ENCODE data around the gene HOXB9. TPM values are rescaled to one million over a fixed set of nuclear protein-coding genes. Genes with fewer than 3 reads are reported as not detected.

Gene HOXB9
- total and polyA plus RNA-seq, 9 of the 15 experiments (the other 6 are each of a cell fraction or from before 2014, with no cell fraction given), result 3.1 to 196 (median 77.6) TPM

DNA sequence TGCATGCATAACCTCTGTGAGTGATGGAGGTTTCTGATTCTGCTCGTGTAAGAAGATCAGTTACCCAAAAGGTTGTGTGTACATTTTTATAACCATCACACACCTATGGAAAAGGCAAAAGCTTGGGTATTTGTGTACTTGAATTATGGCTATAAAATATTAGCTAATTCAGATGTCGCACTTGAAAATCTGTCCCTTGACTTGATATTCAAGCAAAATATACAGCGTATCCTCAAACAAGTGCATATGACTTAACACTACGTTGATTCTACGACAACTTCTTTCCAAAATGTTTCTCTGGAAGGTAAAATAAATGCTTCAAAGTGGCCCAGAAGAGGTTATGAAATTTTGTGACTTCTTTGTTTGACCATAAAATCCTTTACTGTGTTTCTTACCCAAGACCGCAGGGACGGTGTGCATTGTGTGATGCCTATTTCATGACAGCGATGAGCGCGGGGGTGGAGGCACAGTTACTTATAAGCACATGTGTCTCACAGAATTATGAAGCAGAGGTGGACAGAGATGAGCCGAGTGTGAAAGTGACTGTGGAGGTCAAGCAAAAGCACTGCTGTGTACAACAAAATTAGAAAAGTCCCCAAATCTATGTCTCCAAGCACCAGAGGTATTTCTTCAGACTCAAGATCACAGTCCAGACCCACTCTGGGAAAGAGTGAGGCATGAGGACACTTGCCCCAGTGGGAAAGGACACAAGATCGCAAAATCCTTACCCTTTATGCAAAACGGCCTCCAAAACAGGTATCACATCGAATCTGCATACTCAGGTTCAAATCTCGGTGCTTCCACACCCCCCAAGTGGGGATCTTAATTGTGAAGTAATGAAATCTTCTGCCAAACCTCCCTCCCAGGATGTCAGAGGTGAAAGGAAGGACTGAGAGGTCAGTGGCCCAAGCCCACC, 4.1 kb upstream of the HOXB9 start:
- intact Hi-C loops (cut with micrococcal nuclease), result no loop called here
- ChIA-PET POLR2A (interaction anchor here (0.6 to 2.4 kb wide), 4 partner anchors 9 to 38 kb away, joined by 3 to 14 read pairs (median 6); no protein-coding TSS in a partner anchor), CTCF (ENCODE audit: low intra/inter-chr PET ratio) (interaction anchor here (0.6 kb wide), 1 partner anchor 681 kb away, joined by 3 read pairs; no protein-coding TSS in a partner anchor)
- 6% methylated on average over 15 of the region's 15 CpGs for WGBS (ENCODE audit: insufficient coverage, low coverage, missing lambda C conversion rate)
- no peaks in the 10 kb centered on the region for H3K9me1 ChIP-seq (ENCODE audit: control insufficient read depth, insufficient read depth, low read length)
- in situ Hi-C loops (cut with MboI), result no loop called here
- peak overlapping the region; percentile 97 for H3K4me3 ChIP-seq
- peak; percentile 23 for FAIRE-seq
- TSS peak; percentile 57 for BruUV-seq (replicated peaks)
- H3K9me3 ChIP-seq (replicated peaks; ENCODE audit: control insufficient read depth, insufficient read depth, low read depth, low read length), result no peaks in the 10 kb centered on the region
- H3K4me1 ChIP-seq (replicated peaks in 1 of 2; ENCODE audit: control insufficient read depth in 2 of 2, insufficient read depth in 2 of 2, low read length in 2 of 2), result peaks cover 39 to 76% of the 10 kb centered on the region in 2 experiments
- ATAC-seq, result no peak
- H3K9ac ChIP-seq (ENCODE audit: insufficient read depth in 1 of 2, low read depth in 2 of 2, low read length in 2 of 2), result peak overlapping the region; percentile 82 to 95
- peak in 1 of 4 experiments; percentile 77 for DNase-seq (ENCODE audit: extremely low read depth in 1 of 4, low spot score in 3 of 4)
- H2AFZ ChIP-seq (ENCODE audit: low read depth, low read length), result peak overlapping the region; percentile 3
- H4K20me1 ChIP-seq (replicated peaks; ENCODE audit: control insufficient read depth, insufficient read depth, low read length), result no peaks in the 10 kb centered on the region
- H3K27me3 ChIP-seq (ENCODE audit: control insufficient read depth in 2 of 2, insufficient read depth in 2 of 2, low read length in 2 of 2), result no peaks in the 10 kb centered on the region
- H3K36me3 ChIP-seq (ENCODE audit: control insufficient read depth, insufficient read depth, low read length), result 0 out of 3 replicates have a peak, but pooled peaks cover 6% of the 10 kb centered on the region
- H3K4me2 ChIP-seq (ENCODE audit: insufficient read depth, low read length), result peak overlapping the region; percentile 99
- H3K27ac ChIP-seq (ENCODE audit: extremely low read depth, low read depth, low read length), result peak overlapping the region; percentile 97
- H3K79me2 ChIP-seq (ENCODE audit: control insufficient read depth, insufficient read depth, low read length), result peaks cover 60% of the 10 kb centered on the region
- TF ChIP-seq, protein P1, sequence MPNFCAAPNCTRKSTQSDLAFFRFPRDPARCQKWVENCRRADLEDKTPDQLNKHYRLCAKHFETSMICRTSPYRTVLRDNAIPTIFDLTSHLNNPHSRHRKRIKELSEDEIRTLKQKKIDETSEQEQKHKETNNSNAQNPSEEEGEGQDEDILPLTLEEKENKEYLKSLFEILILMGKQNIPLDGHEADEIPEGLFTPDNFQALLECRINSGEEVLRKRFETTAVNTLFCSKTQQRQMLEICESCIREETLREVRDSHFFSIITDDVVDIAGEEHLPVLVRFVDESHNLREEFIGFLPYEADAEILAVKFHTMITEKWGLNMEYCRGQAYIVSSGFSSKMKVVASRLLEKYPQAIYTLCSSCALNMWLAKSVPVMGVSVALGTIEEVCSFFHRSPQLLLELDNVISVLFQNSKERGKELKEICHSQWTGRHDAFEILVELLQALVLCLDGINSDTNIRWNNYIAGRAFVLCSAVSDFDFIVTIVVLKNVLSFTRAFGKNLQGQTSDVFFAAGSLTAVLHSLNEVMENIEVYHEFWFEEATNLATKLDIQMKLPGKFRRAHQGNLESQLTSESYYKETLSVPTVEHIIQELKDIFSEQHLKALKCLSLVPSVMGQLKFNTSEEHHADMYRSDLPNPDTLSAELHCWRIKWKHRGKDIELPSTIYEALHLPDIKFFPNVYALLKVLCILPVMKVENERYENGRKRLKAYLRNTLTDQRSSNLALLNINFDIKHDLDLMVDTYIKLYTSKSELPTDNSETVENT (CRISPR knock-in tag; IDR thresholded peaks at IDR 0.05), result no peak
- TF ChIP-seq CBX2 (IDR thresholded peaks at IDR 0.05; ENCODE audit: insufficient read depth, low read length, poor library complexity, severe bottlenecking) (no peak), ZNF584 (CRISPR knock-in tag; IDR thresholded peaks at IDR 0.05; ENCODE audit: low read depth) (0 out of 2 replicates have a peak, but pooled peaks have one; percentile 0), COPS2 (conservative IDR thresholded peaks at IDR 0.05) (no peak), ZNF23 (CRISPR knock-in tag; IDR thresholded peaks at IDR 0.05) (no peak), KDM5B (IDR thresholded peaks at IDR 0.05; ENCODE audit: insufficient replicate concordance, low read depth, low read length) (peak; percentile 29), ZFX (CRISPR knock-in tag; IDR thresholded peaks at IDR 0.05) (0 out of 2 replicates have a peak, but pooled peaks have one; percentile 7), CREM (IDR thresholded peaks at IDR 0.05; ENCODE audit: low read depth) (peak; percentile 37; the same call in 1 of the 2 replicates), TAF9B (IDR thresholded peaks at IDR 0.05; ENCODE audit: partially characterized antibody) (no peak), ZNF263 (CRISPR knock-in tag; IDR thresholded peaks at IDR 0.05; ENCODE audit: borderline replicate concordance) (peak; percentile 40; the same call in 1 of the 2 replicates), HDAC1 (IDR thresholded peaks at IDR 0.05) (peak in 1 of 2 experiments; percentile 66; a peak in 2 of 4 replicates), CHD1 (IDR thresholded peaks at IDR 0.05; ENCODE audit: low read length) (peak; percentile 64), BRD4 (IDR thresholded peaks at IDR 0.05) (0 out of 2 replicates have a peak, but pooled peaks have one; percentile 19), C11orf30 (IDR thresholded peaks at IDR 0.05; ENCODE audit: low read depth) (no peak)
- TF ChIP-seq, protein P2, sequence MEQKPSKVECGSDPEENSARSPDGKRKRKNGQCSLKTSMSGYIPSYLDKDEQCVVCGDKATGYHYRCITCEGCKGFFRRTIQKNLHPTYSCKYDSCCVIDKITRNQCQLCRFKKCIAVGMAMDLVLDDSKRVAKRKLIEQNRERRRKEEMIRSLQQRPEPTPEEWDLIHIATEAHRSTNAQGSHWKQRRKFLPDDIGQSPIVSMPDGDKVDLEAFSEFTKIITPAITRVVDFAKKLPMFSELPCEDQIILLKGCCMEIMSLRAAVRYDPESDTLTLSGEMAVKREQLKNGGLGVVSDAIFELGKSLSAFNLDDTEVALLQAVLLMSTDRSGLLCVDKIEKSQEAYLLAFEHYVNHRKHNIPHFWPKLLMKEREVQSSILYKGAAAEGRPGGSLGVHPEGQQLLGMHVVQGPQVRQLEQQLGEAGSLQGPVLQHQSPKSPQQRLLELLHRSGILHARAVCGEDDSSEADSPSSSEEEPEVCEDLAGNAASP (IDR thresholded peaks at IDR 0.05), result no peak

All from K562 (cell line).